Measurements from ENCODE around the gene CCDC187.

GRCh38 chr9:136291306-136292025 lies 12.4 kb downstream of the CCDC187 start:
- TF ChIP-seq REST (IDR thresholded peaks at IDR 0.05; ENCODE audit: insufficient read depth in 1 of 2, low read depth in 2 of 2, low read length in 2 of 2) = no peak
- no peak for TF ChIP-seq POLR2AphosphoS5 (IDR thresholded peaks at IDR 0.05; ENCODE audit: low read depth, low read length)
- TF ChIP-seq SIN3A (IDR thresholded peaks at IDR 0.05; ENCODE audit: borderline replicate concordance, insufficient read depth, low read length) = no peak
- no peak for TF ChIP-seq TAF1 (IDR thresholded peaks at IDR 0.05; ENCODE audit: borderline replicate concordance, insufficient read depth, low read length)
- TF ChIP-seq FOXP2 (optimal IDR thresholded peaks at IDR 0.05; ENCODE audit: borderline replicate concordance, extremely low read depth, extremely low read length, insufficient read depth) = no peak

All from PFSK-1 (cell line).